KMS-11 (cell line): ENCODE data around the gene FGF6.

ENCODE experiments used
- H2AFZ ChIP-seq: fragments of 200-600 bp; sonication (generic); 2 replicates; pipeline ENCODE4 v1.6.1; 2016; ENCODE audit warnings: antibody characterized with exemption, mixed run types, low read depth
- H3K27ac ChIP-seq: fragments of 200-600 bp; sonication (generic); 2 replicates; pipeline ENCODE4 v1.6.1; 2016; ENCODE audit warnings: mild to moderate bottlenecking, mixed run types
- H3K27me3 ChIP-seq: fragments of 200-600 bp; sonication (generic); 2 replicates; pipeline ENCODE4 v1.6.1; 2017; ENCODE audit warnings: mild to moderate bottlenecking, low read depth, mixed run types, moderate library complexity; ENCODE audit not compliant: insufficient read depth
- H3K36me3 ChIP-seq: fragments of 200-600 bp; sonication (generic); 2 replicates; pipeline ENCODE4 v1.6.1; 2017; ENCODE audit warnings: mild to moderate bottlenecking, mixed run types; ENCODE audit not compliant: insufficient read depth
- H3K4me1 ChIP-seq: fragments of 200-600 bp; sonication (generic); 2 replicates; pipeline ENCODE4 v1.6.1; 2016; ENCODE audit warnings: mild to moderate bottlenecking, low read depth, mixed run types; ENCODE audit not compliant: poor library complexity, severe bottlenecking
- H3K4me2 ChIP-seq: fragments of 200-600 bp; sonication (generic); 2 replicates; pipeline ENCODE4 v1.7.0; 2016; ENCODE audit warnings: mild to moderate bottlenecking, mixed run types
- H3K4me3 ChIP-seq: fragments of 200-600 bp; sonication (generic); IDR thresholded peaks from 2 replicates; pipeline ENCODE4 v1.6.1; 2017; ENCODE audit warnings: low read depth, low read length, mixed read lengths; ENCODE audit not compliant: insufficient read depth
- H3K79me2 ChIP-seq: fragments of 200-600 bp; sonication (generic); 2 replicates; pipeline ENCODE4 v1.6.1; 2016; ENCODE audit warnings: low read depth, mixed run types; ENCODE audit not compliant: insufficient read depth
- H3K9ac ChIP-seq: fragments of 200-600 bp; sonication (generic); 2 replicates; pipeline ENCODE4 v1.6.1; 2016; ENCODE audit warnings: mild to moderate bottlenecking, mixed run types
- H4K20me1 ChIP-seq: fragments of 200-600 bp; sonication (generic); 2 replicates; pipeline ENCODE4 v1.6.1; 2016; ENCODE audit warnings: mild to moderate bottlenecking, mixed run types; ENCODE audit not compliant: insufficient read depth
- CTCF ChIP-seq: fragments of 200-600 bp; sonication (generic); conservative IDR thresholded peaks from 2 replicates; pipeline ENCODE4 v1.6.1; 2017; ENCODE audit warnings: low read depth, mild to moderate bottlenecking, antibody characterized with exemption, low read length, moderate library complexity, mixed read lengths

The FGF6 gene

GRCh38 chr12:4431866-4432265 is 13.7 kb downstream of the FGF6 start:
- no peak overlapping the region for H3K4me2 ChIP-seq
- H3K4me3 ChIP-seq: no peak overlapping the region
- no peaks in the 10 kb centered on the region for H3K79me2 ChIP-seq
- H3K27ac ChIP-seq: no peak overlapping the region
- H3K4me1 ChIP-seq: no peaks in the 10 kb centered on the region
- TF ChIP-seq CTCF: no peak
- no peak overlapping the region for H3K9ac ChIP-seq
- H3K36me3 ChIP-seq: no peaks in the 10 kb centered on the region
- H4K20me1 ChIP-seq: no peaks in the 10 kb centered on the region
- H2AFZ ChIP-seq: no peak overlapping the region
- no peaks in the 10 kb centered on the region for H3K27me3 ChIP-seq

- no peaks in the 10 kb centered on the region for H4K20me1 ChIP-seq
- H3K27me3 ChIP-seq: no peaks in the 10 kb centered on the region
- H3K36me3 ChIP-seq: no peaks in the 10 kb centered on the region
- no peak overlapping the region for H3K4me3 ChIP-seq
- no peaks in the 10 kb centered on the region for H3K79me2 ChIP-seq
- H2AFZ ChIP-seq: no peak overlapping the region
- TF ChIP-seq CTCF: no peak
- no peak overlapping the region for H3K4me2 ChIP-seq
- H3K4me1 ChIP-seq: no peaks in the 10 kb centered on the region
- H3K27ac ChIP-seq: no peak overlapping the region
- no peak overlapping the region for H3K9ac ChIP-seq
Observed at GRCh38 chr12:4431436-4431835, 14.2 kb downstream of the FGF6 start.

GRCh38 chr12:4424422-4424821 is 21.2 kb downstream of the FGF6 start:
- no peaks in the 10 kb centered on the region for H3K4me1 ChIP-seq
- H3K4me2 ChIP-seq: no peak overlapping the region
- H4K20me1 ChIP-seq: no peaks in the 10 kb centered on the region
- TF ChIP-seq CTCF: no peak
- H3K27ac ChIP-seq: no peak overlapping the region
- no peak overlapping the region for H3K9ac ChIP-seq
- no peak overlapping the region for H3K4me3 ChIP-seq
- H2AFZ ChIP-seq: no peak overlapping the region
- no peaks in the 10 kb centered on the region for H3K79me2 ChIP-seq
- no peaks in the 10 kb centered on the region for H3K27me3 ChIP-seq
- no peaks in the 10 kb centered on the region for H3K36me3 ChIP-seq

GRCh38 chr12:4423528-4424195 is 22.0 kb downstream of the FGF6 start:
- no peaks in the 10 kb centered on the region for H3K27me3 ChIP-seq
- no peaks in the 10 kb centered on the region for H3K79me2 ChIP-seq
- H3K4me1 ChIP-seq: no peaks in the 10 kb centered on the region
- no peak overlapping the region for H2AFZ ChIP-seq
- H3K4me3 ChIP-seq: no peak overlapping the region
- no peaks in the 10 kb centered on the region for H3K36me3 ChIP-seq
- H4K20me1 ChIP-seq: no peaks in the 10 kb centered on the region
- no peak for TF ChIP-seq CTCF
- H3K9ac ChIP-seq: no peak overlapping the region
- no peak overlapping the region for H3K27ac ChIP-seq
- H3K4me2 ChIP-seq: no peak overlapping the region
